ENCODE measurements around the gene CSF2RB. TPM values are rescaled to one million over a fixed set of nuclear protein-coding genes. Genes with fewer than 3 reads are reported as not detected.

Gene CSF2RB
- polyA plus RNA-seq, 1 experiment, result not detected

DNA sequence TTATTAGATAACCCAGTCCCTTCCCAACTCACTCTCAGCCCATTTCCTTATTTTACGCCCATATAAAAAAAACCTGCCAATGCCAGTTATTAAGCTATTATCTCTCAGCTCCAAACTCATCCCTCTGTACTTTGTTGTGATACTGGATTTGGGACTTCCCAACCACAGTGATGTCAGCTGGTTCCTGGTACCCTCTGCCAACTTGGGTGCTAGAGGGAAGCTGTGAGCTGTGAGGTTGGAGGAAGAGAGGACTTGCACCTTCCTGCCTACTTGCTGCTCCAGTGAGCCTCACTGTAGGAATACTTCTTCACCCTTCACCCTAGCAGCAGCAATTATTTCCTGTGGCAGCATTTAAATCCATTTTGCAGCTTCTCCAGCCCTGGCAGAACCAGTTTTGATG lies 19.2 kb upstream of the CSF2RB start:
- ChIA-PET POLR2A (no interaction called here), CTCF (no interaction called here)
- no peak overlapping the region for H3K27ac ChIP-seq (ENCODE audit: low read depth, low read length)
- TF ChIP-seq CTCF (IDR thresholded peaks at IDR 0.05; ENCODE audit: low read depth, low read length), result no peak
- H3K27me3 ChIP-seq (ENCODE audit: control insufficient read depth, insufficient read depth, low read length), result peaks cover 20% of the 10 kb centered on the region
- no peak for DNase-seq (ENCODE audit: low read depth, low spot score)
- H3K9me3 ChIP-seq (ENCODE audit: control insufficient read depth, insufficient read depth, low read length), result no peaks in the 10 kb centered on the region; the same call in 1 of the 2 replicates
- H3K4me3 ChIP-seq (ENCODE audit: low read depth, low read length), result no peak overlapping the region

DNA sequence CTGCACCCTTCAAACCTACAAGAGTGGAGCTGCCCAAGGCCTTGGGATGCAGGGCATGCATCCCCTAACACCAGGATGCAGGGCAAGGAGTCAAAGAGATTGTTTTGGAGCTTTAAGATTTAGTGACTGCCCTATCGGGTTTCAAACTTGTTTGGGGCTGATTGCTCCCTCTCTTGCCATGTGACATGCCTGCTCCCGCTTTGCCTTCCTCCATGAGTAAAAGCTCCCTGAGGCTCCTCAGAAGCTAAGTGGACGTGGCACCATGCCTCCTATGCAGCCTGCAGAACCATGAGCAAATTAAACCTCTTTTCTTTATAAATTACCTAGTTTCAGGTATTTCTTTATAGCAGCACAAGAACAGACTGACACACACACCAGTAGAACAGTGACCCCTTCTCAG lies 15.8 kb upstream of the CSF2RB start:
- no peak overlapping the region for H3K27ac ChIP-seq (ENCODE audit: low read depth, low read length)
- ChIA-PET CTCF (interaction anchor here (1.7 kb wide), 1 partner anchor 41 kb away, joined by 5 read pairs; no protein-coding TSS in a partner anchor), POLR2A (no interaction called here)
- no peaks in the 10 kb centered on the region for H3K9me3 ChIP-seq (ENCODE audit: control insufficient read depth, insufficient read depth, low read length)
- TF ChIP-seq CTCF (IDR thresholded peaks at IDR 0.05; ENCODE audit: low read depth, low read length), result no peak
- H3K27me3 ChIP-seq (ENCODE audit: control insufficient read depth, insufficient read depth, low read length), result peaks cover 21% of the 10 kb centered on the region
- no peak for DNase-seq (ENCODE audit: low read depth, low spot score)
- no peak overlapping the region for H3K4me3 ChIP-seq (ENCODE audit: low read depth, low read length)

DNA sequence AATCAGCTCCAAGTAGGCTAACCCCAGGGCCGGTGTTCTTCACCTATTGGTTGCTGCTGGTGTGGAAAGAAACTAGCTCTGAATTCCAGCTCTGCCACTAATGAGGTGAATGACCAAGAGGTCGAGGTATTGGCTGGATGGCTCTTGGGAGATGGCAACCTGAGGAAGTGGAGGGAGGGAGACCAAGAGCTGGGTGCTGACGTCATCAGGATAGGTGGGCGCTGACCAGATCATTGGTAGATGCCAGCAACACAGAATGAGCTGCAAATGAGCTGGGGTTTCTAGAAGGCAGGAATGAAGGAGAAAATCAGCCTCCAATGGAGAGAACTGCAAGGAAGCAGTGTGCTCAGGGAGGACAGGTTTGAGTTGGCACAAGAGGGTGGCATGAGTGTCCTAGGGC lies 14.7 kb upstream of the CSF2RB start:
- Histone ChIP-seq H3K9me3 (ENCODE audit: control insufficient read depth, insufficient read depth, low read length) (no peaks in the 10 kb centered on the region), H3K27ac (ENCODE audit: low read depth, low read length) (no peak overlapping the region), H3K4me3 (ENCODE audit: low read depth, low read length) (no peak overlapping the region), H3K27me3 (ENCODE audit: control insufficient read depth, insufficient read depth, low read length) (peaks cover 21% of the 10 kb centered on the region)
- DNase-seq (ENCODE audit: low read depth, low spot score), result no peak
- POLR2A ChIA-PET, result no interaction called here
- CTCF ChIA-PET, result no interaction called here
- TF ChIP-seq CTCF (IDR thresholded peaks at IDR 0.05; ENCODE audit: low read depth, low read length), result no peak

DNA sequence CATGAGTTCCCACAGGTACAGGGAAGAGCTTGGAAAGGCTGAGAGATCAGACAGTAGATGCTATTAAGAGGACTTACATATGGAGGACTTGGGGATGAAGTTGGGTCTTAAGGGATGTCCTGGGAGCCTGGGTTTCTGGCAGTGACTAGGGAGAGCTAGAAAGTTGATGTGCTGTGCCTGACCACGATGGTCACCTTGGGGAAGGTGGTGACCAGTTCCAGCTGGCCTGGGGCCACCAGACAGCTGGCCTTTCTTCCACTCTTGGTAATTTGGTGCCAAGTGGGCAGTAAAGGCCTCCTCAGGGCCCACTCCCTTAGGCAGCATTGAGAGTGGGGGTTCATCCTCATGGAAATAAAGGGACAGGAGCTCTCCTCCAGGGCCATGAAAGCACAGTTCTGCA lies 13.9 kb upstream of the CSF2RB start:
- no peak for TF ChIP-seq CTCF (IDR thresholded peaks at IDR 0.05; ENCODE audit: low read depth, low read length)
- Histone ChIP-seq H3K9me3 (ENCODE audit: control insufficient read depth, insufficient read depth, low read length) (no peaks in the 10 kb centered on the region), H3K4me3 (ENCODE audit: low read depth, low read length) (no peak overlapping the region), H3K27ac (ENCODE audit: low read depth, low read length) (no peak overlapping the region), H3K27me3 (ENCODE audit: control insufficient read depth, insufficient read depth, low read length) (peaks cover 14% of the 10 kb centered on the region)
- POLR2A ChIA-PET, result no interaction called here
- CTCF ChIA-PET, result no interaction called here
- DNase-seq (ENCODE audit: low read depth, low spot score), result no peak

DNA sequence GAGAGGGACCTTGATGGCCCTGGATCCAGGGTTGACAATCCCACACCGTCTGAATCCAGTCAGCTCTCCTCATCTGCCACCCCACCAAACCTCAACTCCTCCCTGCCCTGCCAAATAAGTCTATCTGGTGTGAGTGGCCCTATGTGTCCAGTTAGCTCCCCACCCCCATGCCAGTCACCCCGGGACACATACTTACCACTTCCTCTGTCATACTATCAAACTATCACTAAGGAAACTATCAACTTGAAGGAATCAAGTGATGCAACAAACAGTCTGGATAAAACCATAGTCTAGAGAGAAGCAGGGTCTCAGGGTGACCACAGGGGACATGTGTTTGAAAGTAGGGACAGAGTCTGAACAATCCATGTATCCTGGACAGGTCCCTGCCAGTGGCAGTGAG lies 13.2 kb upstream of the CSF2RB start:
- ChIA-PET POLR2A (no interaction called here), CTCF (no interaction called here)
- TF ChIP-seq CTCF (IDR thresholded peaks at IDR 0.05; ENCODE audit: low read depth, low read length), result no peak
- Histone ChIP-seq H3K27ac (ENCODE audit: low read depth, low read length) (no peak overlapping the region), H3K27me3 (ENCODE audit: control insufficient read depth, insufficient read depth, low read length) (peaks cover 11% of the 10 kb centered on the region), H3K4me3 (ENCODE audit: low read depth, low read length) (no peak overlapping the region), H3K9me3 (ENCODE audit: control insufficient read depth, insufficient read depth, low read length) (no peaks in the 10 kb centered on the region)
- no peak for DNase-seq (ENCODE audit: low read depth, low spot score)
